KMS-11 (cell line): ENCODE measurements around the gene COL19A1.

Source experiments
- H2AFZ ChIP-seq: fragments of 200-600 bp; sonication (generic); 2 replicates; pipeline ENCODE4 v1.6.1; 2016; ENCODE audit warnings: antibody characterized with exemption, mixed run types, low read depth
- H3K27ac ChIP-seq: fragments of 200-600 bp; sonication (generic); 2 replicates; pipeline ENCODE4 v1.6.1; 2016; ENCODE audit warnings: mild to moderate bottlenecking, mixed run types
- H3K27me3 ChIP-seq: fragments of 200-600 bp; sonication (generic); 2 replicates; pipeline ENCODE4 v1.6.1; 2017; ENCODE audit warnings: mild to moderate bottlenecking, low read depth, mixed run types, moderate library complexity; ENCODE audit not compliant: insufficient read depth
- H3K36me3 ChIP-seq: fragments of 200-600 bp; sonication (generic); 2 replicates; pipeline ENCODE4 v1.6.1; 2017; ENCODE audit warnings: mild to moderate bottlenecking, mixed run types; ENCODE audit not compliant: insufficient read depth
- H3K4me1 ChIP-seq: fragments of 200-600 bp; sonication (generic); 2 replicates; pipeline ENCODE4 v1.6.1; 2016; ENCODE audit warnings: mild to moderate bottlenecking, low read depth, mixed run types; ENCODE audit not compliant: poor library complexity, severe bottlenecking
- H3K4me2 ChIP-seq: fragments of 200-600 bp; sonication (generic); 2 replicates; pipeline ENCODE4 v1.7.0; 2016; ENCODE audit warnings: mild to moderate bottlenecking, mixed run types
- H3K4me3 ChIP-seq: fragments of 200-600 bp; sonication (generic); IDR thresholded peaks from 2 replicates; pipeline ENCODE4 v1.6.1; 2017; ENCODE audit warnings: low read depth, low read length, mixed read lengths; ENCODE audit not compliant: insufficient read depth
- H3K79me2 ChIP-seq: fragments of 200-600 bp; sonication (generic); 2 replicates; pipeline ENCODE4 v1.6.1; 2016; ENCODE audit warnings: low read depth, mixed run types; ENCODE audit not compliant: insufficient read depth
- H3K9ac ChIP-seq: fragments of 200-600 bp; sonication (generic); 2 replicates; pipeline ENCODE4 v1.6.1; 2016; ENCODE audit warnings: mild to moderate bottlenecking, mixed run types
- H4K20me1 ChIP-seq: fragments of 200-600 bp; sonication (generic); 2 replicates; pipeline ENCODE4 v1.6.1; 2016; ENCODE audit warnings: mild to moderate bottlenecking, mixed run types; ENCODE audit not compliant: insufficient read depth
- CTCF ChIP-seq: fragments of 200-600 bp; sonication (generic); conservative IDR thresholded peaks from 2 replicates; pipeline ENCODE4 v1.6.1; 2017; ENCODE audit warnings: low read depth, mild to moderate bottlenecking, antibody characterized with exemption, low read length, moderate library complexity, mixed read lengths

The COL19A1 gene

GRCh38 chr6:70184723-70185122 is 318.4 kb downstream of the COL19A1 start:
- Histone ChIP-seq H3K36me3 (no peaks in the 10 kb centered on the region), H3K4me1 (no peaks in the 10 kb centered on the region), H4K20me1 (no peaks in the 10 kb centered on the region), H3K4me3 (no peak overlapping the region), H2AFZ (no peak overlapping the region), H3K27me3 (no peaks in the 10 kb centered on the region), H3K79me2 (no peaks in the 10 kb centered on the region), H3K4me2 (no peak overlapping the region), H3K27ac (no peak overlapping the region), H3K9ac (no peak overlapping the region)
- TF ChIP-seq CTCF = no peak

- Histone ChIP-seq H3K4me2 (no peak overlapping the region), H3K27ac (no peak overlapping the region), H3K79me2 (no peaks in the 10 kb centered on the region), H3K27me3 (no peaks in the 10 kb centered on the region), H2AFZ (no peak overlapping the region), H3K9ac (no peak overlapping the region), H4K20me1 (no peaks in the 10 kb centered on the region), H3K4me1 (no peaks in the 10 kb centered on the region), H3K36me3 (no peaks in the 10 kb centered on the region), H3K4me3 (no peak overlapping the region)
- no peak for TF ChIP-seq CTCF
Observed at GRCh38 chr6:70186461-70186860, 320.1 kb downstream of the COL19A1 start.

GRCh38 chr6:70188202-70188601 is 321.8 kb downstream of the COL19A1 start:
- Histone ChIP-seq H3K79me2 (no peaks in the 10 kb centered on the region), H3K36me3 (no peaks in the 10 kb centered on the region), H3K27ac (no peak overlapping the region), H3K4me1 (no peaks in the 10 kb centered on the region), H3K4me3 (no peak overlapping the region), H3K9ac (no peak overlapping the region), H4K20me1 (no peaks in the 10 kb centered on the region), H3K4me2 (no peak overlapping the region), H2AFZ (no peak overlapping the region), H3K27me3 (no peaks in the 10 kb centered on the region)
- no peak for TF ChIP-seq CTCF

- TF ChIP-seq CTCF = no peak
- Histone ChIP-seq H4K20me1 (no peaks in the 10 kb centered on the region), H2AFZ (no peak overlapping the region), H3K79me2 (no peaks in the 10 kb centered on the region), H3K27ac (no peak overlapping the region), H3K9ac (no peak overlapping the region), H3K27me3 (no peaks in the 10 kb centered on the region), H3K4me2 (no peak overlapping the region), H3K4me1 (no peaks in the 10 kb centered on the region), H3K4me3 (no peak overlapping the region), H3K36me3 (no peaks in the 10 kb centered on the region)
Observed at GRCh38 chr6:70194421-70194820, 328.1 kb downstream of the COL19A1 start.

GRCh38 chr6:70196531-70196930 is 330.2 kb downstream of the COL19A1 start:
- no peak for TF ChIP-seq CTCF
- H3K4me2 ChIP-seq = no peak overlapping the region
- no peak overlapping the region for H2AFZ ChIP-seq
- no peak overlapping the region for H3K27ac ChIP-seq
- H3K36me3 ChIP-seq = no peaks in the 10 kb centered on the region
- H4K20me1 ChIP-seq = no peaks in the 10 kb centered on the region
- H3K79me2 ChIP-seq = no peaks in the 10 kb centered on the region
- no peaks in the 10 kb centered on the region for H3K27me3 ChIP-seq
- H3K9ac ChIP-seq = no peak overlapping the region
- no peaks in the 10 kb centered on the region for H3K4me1 ChIP-seq
- H3K4me3 ChIP-seq = no peak overlapping the region
